Activated T-cell treated with anti-CD3 and anti-CD28 coated beads for 48 hours (primary cell): ENCODE data around the gene KLF5.
A peak's percentile ranks its signal among the peaks of the same experiment; 100 is the strongest.

Source experiments
- DNase-seq: peaks from one replicate; pipeline ENCODE4 v3.0.0-alpha.2; 2020; ENCODE audit warnings: low read depth

KLF5 gene

DNA sequence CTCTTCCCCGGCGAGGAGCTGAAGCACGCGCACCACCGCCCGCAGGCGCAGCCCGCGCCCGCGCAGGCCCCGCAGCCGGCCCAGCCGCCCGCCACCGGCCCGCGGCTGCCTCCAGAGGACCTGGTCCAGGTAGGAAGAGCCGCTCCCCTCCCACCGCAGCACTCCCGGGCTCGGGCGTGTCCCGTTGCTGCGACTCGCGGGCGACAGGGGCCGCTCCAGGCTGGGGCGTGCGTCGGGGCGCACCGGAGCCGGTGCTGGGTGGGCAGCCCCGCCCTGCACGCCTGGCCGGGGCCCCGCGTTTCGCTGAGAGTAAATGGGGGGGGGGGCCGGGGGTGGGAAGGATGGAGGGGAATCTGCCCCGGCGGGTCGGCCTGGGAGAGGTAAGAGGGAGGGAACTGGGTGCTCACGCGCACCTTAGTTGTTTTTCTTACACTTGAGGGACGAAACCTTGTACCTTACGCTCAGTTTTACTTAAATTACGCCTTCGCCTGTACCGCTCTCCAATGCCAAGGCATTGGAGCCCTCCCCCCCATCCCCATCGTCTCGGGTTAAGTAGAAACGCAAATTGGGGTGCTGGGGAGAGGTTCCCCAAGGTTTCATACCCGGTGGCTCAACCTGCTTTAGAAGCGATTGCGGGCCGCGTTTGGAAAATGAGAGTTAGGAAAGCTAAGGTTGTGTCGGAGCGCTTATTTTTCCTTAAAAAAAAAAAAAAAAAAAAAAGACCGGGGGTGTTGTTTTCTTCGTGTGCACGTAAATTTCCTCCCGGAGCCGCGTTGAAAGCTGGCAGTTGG lies 850 bp downstream of the KLF5 start:
- peak; percentile 37 for DNase-seq

DNA sequence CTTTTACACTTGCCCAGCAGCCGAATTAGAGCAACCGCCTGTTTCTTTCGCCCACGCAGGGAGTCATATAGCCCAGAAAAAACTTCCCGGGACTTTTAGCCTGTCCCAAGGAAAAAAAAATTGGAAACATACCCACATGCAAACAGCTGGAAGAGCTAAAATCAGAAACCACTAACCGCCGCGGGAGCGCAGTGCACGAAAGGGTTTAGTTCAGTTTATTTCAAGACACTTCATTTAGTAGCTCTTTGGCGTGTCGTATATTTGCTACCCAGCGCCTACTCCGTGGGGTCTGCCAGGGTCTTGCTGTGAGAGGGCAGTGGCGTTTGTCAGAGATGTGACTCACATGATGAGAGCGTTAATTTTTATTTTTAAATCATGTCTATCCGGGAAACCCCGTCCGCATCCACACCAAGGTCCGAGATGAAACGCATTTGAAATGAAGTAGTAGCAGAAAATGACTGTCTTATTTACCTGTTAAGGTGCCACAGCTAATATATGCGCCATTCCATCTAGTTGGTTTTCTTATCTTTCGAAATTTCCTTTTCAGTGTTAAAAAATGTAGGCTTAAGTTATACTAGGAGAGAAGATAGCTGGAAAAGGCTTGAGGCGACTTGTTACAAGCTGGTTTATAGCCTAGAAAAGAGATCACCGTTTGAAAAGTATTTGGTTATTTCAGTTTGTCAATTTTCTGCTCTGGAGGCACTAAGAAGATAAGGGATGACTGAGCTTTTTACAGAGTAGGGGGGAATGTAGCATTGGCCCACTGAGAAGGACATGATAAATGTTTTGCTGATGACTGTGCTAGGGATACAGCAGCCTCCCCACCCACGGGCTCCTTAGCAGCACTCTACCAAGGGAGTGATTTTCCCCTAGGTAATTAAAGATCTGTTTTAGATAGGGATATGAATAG lies 1.7 kb downstream of the KLF5 start:
- DNase-seq, result no peak

DNA sequence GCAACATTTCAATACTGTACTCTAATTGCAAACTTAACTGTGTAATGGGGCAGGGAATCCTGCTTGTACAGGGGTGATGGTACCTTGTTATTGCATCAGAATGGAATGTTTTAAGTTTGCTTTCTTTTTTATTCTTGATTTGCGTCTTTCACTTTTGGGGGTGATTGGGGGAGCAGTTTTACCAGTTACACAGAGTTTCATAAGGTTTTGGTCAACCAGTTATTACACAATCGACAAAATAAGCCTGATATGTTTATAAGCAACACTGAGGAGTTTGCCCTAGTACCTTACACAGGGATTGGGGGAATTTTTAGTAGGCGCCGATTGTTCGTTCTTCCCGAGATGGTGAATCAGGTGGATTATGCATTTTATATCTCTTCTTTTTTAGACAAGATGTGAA lies 2.7 kb downstream of the KLF5 start:
- DNase-seq, result no peak

DNA sequence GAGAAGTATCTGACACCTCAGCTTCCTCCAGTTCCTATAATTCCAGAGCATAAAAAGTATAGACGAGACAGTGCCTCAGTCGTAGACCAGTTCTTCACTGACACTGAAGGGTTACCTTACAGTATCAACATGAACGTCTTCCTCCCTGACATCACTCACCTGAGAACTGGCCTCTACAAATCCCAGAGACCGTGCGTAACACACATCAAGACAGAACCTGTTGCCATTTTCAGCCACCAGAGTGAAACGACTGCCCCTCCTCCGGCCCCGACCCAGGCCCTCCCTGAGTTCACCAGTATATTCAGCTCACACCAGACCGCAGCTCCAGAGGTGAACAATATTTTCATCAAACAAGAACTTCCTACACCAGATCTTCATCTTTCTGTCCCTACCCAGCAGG lies 3.1 kb downstream of the KLF5 start:
- no peak for DNase-seq

- no peak for DNase-seq
Observed at GRCh38 chr13:73062468-73062867, 3.7 kb downstream of the KLF5 start.

DNA sequence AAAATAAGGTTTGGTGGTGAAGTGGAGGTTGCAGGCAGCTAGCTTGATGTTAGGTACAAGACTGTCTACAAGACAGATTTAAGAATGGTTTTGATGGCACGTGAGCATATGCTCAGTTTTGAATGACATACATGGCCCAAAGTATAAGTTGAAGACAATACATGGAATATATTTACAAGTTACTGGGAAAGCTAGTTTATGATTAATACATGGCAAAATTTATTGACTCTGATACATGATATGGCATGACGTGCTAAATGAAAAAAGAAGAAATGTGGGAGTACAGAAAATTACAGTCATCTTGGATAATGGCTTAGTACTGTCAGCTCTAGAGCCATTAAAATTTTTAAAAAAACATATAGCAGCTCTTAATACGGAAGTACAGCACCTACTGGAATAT lies 4.4 kb downstream of the KLF5 start:
- no peak for DNase-seq

DNA sequence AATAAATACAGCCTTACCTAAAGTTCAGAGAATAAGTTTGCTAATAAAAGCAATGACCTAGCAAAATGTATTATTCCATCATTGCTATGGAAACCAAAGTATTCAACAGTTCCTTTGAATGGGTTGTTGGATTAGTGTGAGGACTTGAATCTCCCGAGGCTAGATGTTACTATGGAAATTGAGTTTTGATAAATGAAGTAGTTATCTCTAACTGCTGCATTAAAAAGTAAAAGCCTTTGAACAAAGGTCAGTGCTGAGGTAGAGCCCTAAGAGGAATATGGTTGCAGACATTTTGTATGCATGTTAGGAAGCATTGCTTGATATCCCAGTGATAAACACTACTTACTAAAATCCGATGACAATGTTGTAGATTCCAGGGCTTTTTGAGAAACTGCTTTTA lies 6.2 kb downstream of the KLF5 start:
- DNase-seq, result no peak

GRCh38 chr13:73065665-73066340 lies 7.0 kb downstream of the KLF5 start:
- no peak for DNase-seq

- DNase-seq, result no peak
Observed at GRCh38 chr13:73069206-73069805, 10.5 kb downstream of the KLF5 start.

DNA sequence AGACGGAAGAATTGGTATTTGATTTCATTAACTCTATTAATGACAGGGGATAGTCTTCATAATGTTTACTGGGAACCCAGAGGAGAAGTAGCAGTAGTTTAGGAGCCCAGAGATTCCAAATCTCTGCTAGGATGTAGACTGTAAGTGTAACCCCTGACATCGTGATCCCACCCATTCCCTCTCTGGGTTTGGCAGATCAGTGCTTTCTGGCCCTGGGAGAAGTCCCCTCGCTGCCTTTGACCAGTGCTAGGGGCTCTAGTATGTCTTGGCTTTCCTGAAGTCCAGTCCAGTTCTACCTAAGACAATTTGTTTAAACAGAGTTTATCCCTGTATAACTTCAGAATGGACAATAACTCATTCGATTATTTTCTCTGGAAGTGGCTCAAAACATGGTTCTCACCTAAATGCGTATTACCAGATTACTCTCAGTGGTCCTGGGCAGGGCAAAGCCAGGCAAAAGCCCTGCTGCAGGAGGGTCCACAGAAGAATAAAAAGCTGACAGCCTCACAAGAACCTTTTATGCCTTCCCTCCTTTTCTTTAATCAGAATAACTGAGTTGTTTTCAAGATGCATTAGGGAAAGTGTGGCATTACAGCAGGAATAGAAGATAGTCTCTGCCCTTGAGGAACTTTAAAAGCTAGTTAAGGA lies 11.8 kb downstream of the KLF5 start:
- no peak for DNase-seq

DNA sequence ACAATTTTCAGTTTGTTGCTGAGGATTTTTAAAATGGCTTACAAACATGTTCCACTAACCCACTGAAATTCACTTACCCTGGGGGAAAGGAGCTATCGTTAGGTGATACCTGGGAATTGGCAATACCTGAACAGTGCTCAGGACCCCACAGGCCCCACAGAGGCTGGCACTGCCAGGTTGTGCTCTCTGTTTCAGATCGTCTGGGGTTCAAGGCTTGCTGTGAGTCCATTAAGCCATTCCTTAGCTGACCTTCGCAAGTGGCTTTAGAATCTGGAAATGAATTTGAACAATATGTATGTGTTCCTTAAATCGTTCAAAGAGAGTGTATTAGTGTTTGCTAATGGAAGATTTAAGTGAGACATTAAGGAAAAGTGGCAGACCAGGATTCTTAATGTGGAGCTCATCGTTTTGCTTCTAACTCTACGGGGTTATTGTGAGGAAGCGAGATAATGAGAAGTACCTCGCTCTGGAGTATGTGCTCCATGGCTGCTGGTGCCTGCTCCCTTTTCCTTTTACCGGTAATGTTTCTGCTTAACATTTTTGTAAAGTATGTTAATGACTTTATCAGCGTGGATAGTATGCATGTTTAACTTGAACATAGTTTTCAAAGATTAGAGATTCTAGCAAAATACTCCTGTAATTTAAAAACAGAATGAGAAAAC lies 13.6 kb downstream of the KLF5 start:
- no peak for DNase-seq

DNA sequence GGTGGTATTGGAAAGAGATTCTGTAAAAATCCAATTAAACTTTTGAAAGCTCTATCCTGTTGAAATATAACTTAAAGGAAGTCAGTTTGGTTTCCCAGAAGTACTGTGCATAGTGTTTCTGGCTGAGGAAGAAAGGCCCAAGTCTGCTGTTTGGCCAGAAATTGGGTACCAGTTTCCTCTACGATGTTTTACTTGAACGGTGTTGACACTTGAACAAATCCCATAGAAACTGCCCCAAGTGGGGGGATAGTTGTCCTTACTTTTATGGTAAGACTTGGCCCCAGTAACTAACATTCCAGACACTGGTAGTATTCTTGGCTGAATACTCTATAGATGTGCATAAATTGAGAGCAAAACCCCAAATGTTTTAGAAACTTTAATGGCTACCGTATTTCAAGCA lies 14.2 kb downstream of the KLF5 start:
- DNase-seq, result no peak

GRCh38 chr13:73074014-73074413 lies 15.2 kb downstream of the KLF5 start:
- DNase-seq, result no peak

DNA sequence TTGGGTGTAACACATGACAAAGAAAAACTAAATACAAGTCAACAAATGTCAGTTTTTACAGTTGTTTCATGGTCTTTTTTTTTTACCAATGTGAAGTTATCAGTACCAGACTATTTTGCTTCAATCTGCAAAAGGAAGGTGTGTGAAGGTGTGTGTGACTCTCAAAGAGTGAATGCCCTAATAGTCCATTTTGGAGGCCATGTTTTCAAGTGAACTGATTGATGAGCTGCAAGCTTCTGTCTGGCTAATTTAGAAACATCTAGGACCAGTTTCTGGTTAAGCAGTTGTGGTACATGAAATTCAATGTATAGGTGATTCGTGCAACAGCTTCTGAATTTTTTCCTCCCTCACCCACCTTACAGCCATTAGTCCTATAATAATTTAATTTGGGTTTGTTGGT lies 16.1 kb downstream of the KLF5 start:
- DNase-seq, result no peak

DNA sequence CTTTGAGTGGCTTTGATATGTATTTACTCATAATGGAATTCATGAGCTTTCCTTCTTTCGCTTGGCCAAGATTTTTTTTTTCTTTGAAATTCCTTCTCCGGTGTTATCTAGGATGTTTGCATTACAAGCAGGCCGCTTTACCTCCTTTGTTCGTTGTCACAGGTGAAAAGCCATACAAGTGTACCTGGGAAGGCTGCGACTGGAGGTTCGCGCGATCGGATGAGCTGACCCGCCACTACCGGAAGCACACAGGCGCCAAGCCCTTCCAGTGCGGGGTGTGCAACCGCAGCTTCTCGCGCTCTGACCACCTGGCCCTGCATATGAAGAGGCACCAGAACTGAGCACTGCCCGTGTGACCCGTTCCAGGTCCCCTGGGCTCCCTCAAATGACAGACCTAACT lies 16.7 kb downstream of the KLF5 start:
- no peak for DNase-seq

DNA sequence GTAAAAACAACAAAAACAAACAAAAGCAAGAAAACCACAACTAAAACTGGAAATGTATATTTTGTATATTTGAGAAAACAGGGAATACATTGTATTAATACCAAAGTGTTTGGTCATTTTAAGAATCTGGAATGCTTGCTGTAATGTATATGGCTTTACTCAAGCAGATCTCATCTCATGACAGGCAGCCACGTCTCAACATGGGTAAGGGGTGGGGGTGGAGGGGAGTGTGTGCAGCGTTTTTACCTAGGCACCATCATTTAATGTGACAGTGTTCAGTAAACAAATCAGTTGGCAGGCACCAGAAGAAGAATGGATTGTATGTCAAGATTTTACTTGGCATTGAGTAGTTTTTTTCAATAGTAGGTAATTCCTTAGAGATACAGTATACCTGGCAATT lies 17.1 kb downstream of the KLF5 start:
- DNase-seq, result no peak

GRCh38 chr13:73077865-73078264 lies 19.1 kb downstream of the KLF5 start:
- DNase-seq, result no peak

GRCh38 chr13:73079359-73079758 lies 20.6 kb downstream of the KLF5 start:
- DNase-seq, result no peak

DNA sequence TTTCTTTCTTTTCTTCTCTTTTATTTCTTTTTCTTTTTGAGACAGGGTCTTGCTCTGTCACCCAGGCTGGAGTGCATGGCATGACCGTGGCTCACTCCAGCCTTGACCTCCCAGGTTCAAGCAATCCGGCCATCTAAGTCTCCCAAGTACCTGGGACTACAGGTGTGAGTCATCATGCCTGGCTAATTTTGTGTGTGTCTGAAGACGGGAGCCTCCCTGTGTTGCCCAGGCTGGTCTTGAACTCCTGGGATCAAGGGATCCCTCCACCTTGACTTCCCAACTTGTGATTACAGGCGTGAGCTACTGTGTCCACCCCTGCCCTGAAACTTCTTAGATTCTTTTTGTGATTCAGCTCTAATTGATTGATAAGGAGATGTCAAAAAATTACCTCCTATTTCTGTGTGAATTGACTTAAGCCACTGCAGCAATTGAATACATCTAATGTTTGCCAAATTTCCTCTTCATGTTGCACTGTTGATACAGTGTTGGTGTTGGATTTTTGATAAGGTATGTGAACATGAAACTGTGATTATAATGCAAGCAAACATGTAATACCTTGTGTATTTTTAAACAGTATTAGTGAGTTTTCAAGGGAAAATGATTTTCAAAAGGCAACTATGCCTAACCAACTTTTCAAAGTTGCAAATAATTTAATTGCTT lies 22.6 kb downstream of the KLF5 start:
- no peak for DNase-seq

GRCh38 chr13:73082471-73082870 lies 23.7 kb downstream of the KLF5 start:
- DNase-seq, result no peak

DNA sequence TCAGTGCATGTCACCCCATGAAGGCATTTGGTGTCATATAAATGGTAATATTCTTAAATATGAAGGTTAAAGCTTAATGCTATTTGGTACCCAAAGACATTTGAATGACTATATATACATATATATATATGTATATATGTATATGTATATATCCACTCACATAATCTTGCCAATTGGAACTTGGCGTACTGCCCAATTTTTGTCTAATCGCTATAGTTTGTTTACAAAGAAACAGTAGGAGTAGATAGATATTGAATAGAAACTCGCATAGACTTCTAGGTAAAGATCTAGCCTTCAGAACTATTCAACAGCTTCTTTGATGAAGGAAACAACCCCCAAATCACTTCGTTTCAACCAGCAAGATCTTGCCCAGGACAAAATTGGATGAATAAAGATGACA lies 24.1 kb downstream of the KLF5 start:
- DNase-seq, result no peak
